Neural cell (in vitro differentiated cells): ENCODE results near the gene SERPINE2. TPM values are rescaled to one million over a fixed set of nuclear protein-coding genes. Genes with fewer than 3 reads are reported as not detected.

Experiments
- H2AFZ ChIP-seq: fragments of 200-600, 300-800 bp; sonication (generic), shearing (Covaris generic); 2 replicates; pipeline ENCODE4 v1.6.0; 2014; ENCODE audit warnings: low read depth, mild to moderate bottlenecking, antibody characterized with exemption, low read length, moderate library complexity
- H3F3A ChIP-seq: fragments of 200-600 bp; shearing (Covaris generic); 2 replicates; pipeline ENCODE4 v1.6.1; 2016; ENCODE audit warnings: mild to moderate bottlenecking, moderate library complexity, mixed read lengths, antibody characterized with exemption, low read length; ENCODE audit not compliant: insufficient read depth, poor library complexity, severe bottlenecking
- H3K27ac ChIP-seq: fragments of 200-600, 300-800 bp; sonication (generic), shearing (Covaris generic); 2 replicates; pipeline ENCODE4 v1.5.1; 2014; ENCODE audit warnings: mild to moderate bottlenecking, low read length, moderate library complexity
- H3K27me3 ChIP-seq: fragments of 300-800, 200-600 bp; sonication (generic), shearing (Covaris generic); 2 replicates; pipeline ENCODE4 v1.6.0; 2014; ENCODE audit warnings: mild to moderate bottlenecking, low read depth, low read length, moderate library complexity; ENCODE audit not compliant: insufficient read depth
- H3K36me3 ChIP-seq: fragments of 300-800, 200-600 bp; sonication (generic), shearing (Covaris generic); 2 replicates; pipeline ENCODE4 v1.5.1; 2014; ENCODE audit warnings: mild to moderate bottlenecking, antibody characterized with exemption, low read length, moderate library complexity; ENCODE audit not compliant: insufficient read depth
- H3K4me2 ChIP-seq: fragments of 300-800, 200-600 bp; sonication (generic), shearing (Covaris generic); 2 replicates; pipeline ENCODE4 v1.6.0; 2014; ENCODE audit warnings: mild to moderate bottlenecking, low read length
- H3K4me3 ChIP-seq: fragments of 300-800, 200-600 bp; sonication (generic), shearing (Covaris generic); 2 replicates; pipeline ENCODE4 v1.5.1; 2014; ENCODE audit warnings: mild to moderate bottlenecking, low read length, moderate library complexity
- H3K79me2 ChIP-seq: fragments of 200-600 bp; shearing (Covaris generic); replicated peaks from 2 replicates; pipeline ENCODE4 v1.6.0; 2014; ENCODE audit warnings: mild to moderate bottlenecking, low read length, moderate library complexity; ENCODE audit not compliant: insufficient read depth
- H3K9ac ChIP-seq: fragments of 300-800, 200-600 bp; sonication (generic), shearing (Covaris generic); 2 replicates; pipeline ENCODE4 v1.6.1; 2016; ENCODE audit warnings: mild to moderate bottlenecking, low read length, mixed read lengths
- H3K9me2 ChIP-seq: fragments of 200-600 bp; shearing (Covaris generic); 2 replicates; pipeline ENCODE4 v1.6.1; 2016; ENCODE audit warnings: mild to moderate bottlenecking, low read length, mixed read lengths; ENCODE audit not compliant: insufficient read depth
- H3K9me3 ChIP-seq: fragments of 200-600, 300-800 bp; sonication (generic), shearing (Covaris generic); 2 replicates; pipeline ENCODE4 v1.6.1; 2016; ENCODE audit warnings: mild to moderate bottlenecking, mixed run types, low read length, moderate library complexity, mixed read lengths
- H4K20me1 ChIP-seq: fragments of 200-600 bp; shearing (Covaris generic); 2 replicates; pipeline ENCODE4 v1.6.1; 2016; ENCODE audit warnings: mild to moderate bottlenecking, mixed run types; ENCODE audit not compliant: insufficient read depth
- EP300 ChIP-seq: fragments of 450-650 bp; conservative IDR thresholded peaks from 2 replicates; pipeline ENCODE4 v1.6.1; 2014; ENCODE audit warnings: antibody characterized with exemption, mild to moderate bottlenecking, moderate library complexity; ENCODE audit not compliant: poor library complexity, severe bottlenecking
- MXI1 ChIP-seq: fragments of 450-650 bp; conservative IDR thresholded peaks from 2 replicates; pipeline ENCODE4 v1.6.1; 2014; ENCODE audit warnings: antibody characterized with exemption, mild to moderate bottlenecking; ENCODE audit not compliant: poor library complexity, severe bottlenecking
- POLR2AphosphoS5 ChIP-seq: IDR thresholded peaks from 2 replicates; pipeline ENCODE4 v1.6.1; 2012
- RAD21 ChIP-seq: fragments of 450-650 bp; conservative IDR thresholded peaks from 2 replicates; pipeline ENCODE4 v1.6.1; 2014; ENCODE audit warnings: antibody characterized with exemption, mild to moderate bottlenecking, moderate library complexity
- SMC3 ChIP-seq: fragments of 450-650 bp; conservative IDR thresholded peaks from 2 replicates; pipeline ENCODE4 v1.6.1; 2014; ENCODE audit warnings: antibody characterized with exemption, mild to moderate bottlenecking, moderate library complexity; ENCODE audit not compliant: poor library complexity
- TAF1 ChIP-seq: IDR thresholded peaks from 2 replicates; pipeline ENCODE4 v1.6.1; 2012; ENCODE audit warnings: low read depth
- polyA plus RNA-seq: library from polyadenylated mRNA; depleted of rRNA; stranded (reverse); fragments of >200 nt; gene quantifications from 2 replicates; pipeline ENCODE4 v1.2.3, GENCODE V29; 2014
- TF ChIP-seq, protein P1 (sequence below): IDR thresholded peaks from 2 replicates; pipeline ENCODE4 v1.6.1; 2012; ENCODE audit warnings: borderline replicate concordance
- TF ChIP-seq, protein P2 (sequence below): fragments of 450-650 bp; IDR thresholded peaks from 2 replicates; pipeline ENCODE4 v1.5.1; 2014; ENCODE audit warnings: antibody characterized with exemption, mild to moderate bottlenecking, moderate library complexity; ENCODE audit not compliant: poor library complexity, severe bottlenecking

SERPINE2 gene
- polyA plus RNA-seq, 1 donor from 2014 or later = 38.5 TPM

DNA sequence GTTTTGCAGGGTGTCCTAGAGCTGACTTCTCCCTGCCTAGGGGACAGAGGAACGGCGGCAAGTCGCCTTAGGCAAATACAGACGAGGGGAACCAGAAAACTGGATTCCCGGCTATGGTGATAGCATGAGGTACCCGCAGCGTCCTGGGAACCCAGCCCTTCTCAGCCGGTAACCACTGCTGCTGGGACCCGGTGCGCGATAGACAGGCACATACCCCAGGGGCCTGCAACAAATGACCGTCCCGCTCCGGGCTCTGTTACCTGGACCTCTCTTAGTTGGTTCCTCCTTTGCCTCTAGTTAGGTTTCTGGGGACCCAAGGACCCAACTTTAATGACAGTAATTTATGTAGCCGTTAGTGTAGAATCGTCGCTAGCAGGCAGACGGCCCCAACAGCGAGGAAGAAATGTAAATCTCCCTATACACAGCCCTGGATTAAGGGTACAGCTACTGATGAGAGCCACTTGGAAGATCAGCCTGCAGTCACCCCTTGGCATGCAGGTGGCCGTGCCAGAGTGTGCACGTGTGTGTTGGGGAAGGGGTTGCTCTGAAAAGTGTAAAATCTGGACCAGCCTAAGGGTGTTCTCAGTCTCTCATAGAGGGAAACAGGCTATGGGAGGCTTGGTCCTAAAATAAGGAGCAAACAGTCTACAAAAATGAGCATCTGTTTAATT lies 819 bp upstream of the SERPINE2 start:
- Histone ChIP-seq H3K9ac (peak overlapping the region; percentile 78), H3K36me3 (no peaks in the 10 kb centered on the region), H3F3A (peaks cover 13% of the 10 kb centered on the region), H2AFZ (no peak overlapping the region), H4K20me1 (no peaks in the 10 kb centered on the region), H3K27ac (peak overlapping the region; percentile 42), H3K4me3 (peak overlapping the region; percentile 84), H3K9me3 (no peaks in the 10 kb centered on the region), H3K9me2 (no peaks in the 10 kb centered on the region), H3K4me2 (peak overlapping the region; percentile 49), H3K79me2 (peaks cover 3% of the 10 kb centered on the region), H3K27me3 (no peaks in the 10 kb centered on the region)
- TF ChIP-seq POLR2AphosphoS5 (no peak), TAF1 (no peak), SMC3 (peak; percentile 26), RAD21 (peak; percentile 15)
- TF ChIP-seq, protein P1, sequence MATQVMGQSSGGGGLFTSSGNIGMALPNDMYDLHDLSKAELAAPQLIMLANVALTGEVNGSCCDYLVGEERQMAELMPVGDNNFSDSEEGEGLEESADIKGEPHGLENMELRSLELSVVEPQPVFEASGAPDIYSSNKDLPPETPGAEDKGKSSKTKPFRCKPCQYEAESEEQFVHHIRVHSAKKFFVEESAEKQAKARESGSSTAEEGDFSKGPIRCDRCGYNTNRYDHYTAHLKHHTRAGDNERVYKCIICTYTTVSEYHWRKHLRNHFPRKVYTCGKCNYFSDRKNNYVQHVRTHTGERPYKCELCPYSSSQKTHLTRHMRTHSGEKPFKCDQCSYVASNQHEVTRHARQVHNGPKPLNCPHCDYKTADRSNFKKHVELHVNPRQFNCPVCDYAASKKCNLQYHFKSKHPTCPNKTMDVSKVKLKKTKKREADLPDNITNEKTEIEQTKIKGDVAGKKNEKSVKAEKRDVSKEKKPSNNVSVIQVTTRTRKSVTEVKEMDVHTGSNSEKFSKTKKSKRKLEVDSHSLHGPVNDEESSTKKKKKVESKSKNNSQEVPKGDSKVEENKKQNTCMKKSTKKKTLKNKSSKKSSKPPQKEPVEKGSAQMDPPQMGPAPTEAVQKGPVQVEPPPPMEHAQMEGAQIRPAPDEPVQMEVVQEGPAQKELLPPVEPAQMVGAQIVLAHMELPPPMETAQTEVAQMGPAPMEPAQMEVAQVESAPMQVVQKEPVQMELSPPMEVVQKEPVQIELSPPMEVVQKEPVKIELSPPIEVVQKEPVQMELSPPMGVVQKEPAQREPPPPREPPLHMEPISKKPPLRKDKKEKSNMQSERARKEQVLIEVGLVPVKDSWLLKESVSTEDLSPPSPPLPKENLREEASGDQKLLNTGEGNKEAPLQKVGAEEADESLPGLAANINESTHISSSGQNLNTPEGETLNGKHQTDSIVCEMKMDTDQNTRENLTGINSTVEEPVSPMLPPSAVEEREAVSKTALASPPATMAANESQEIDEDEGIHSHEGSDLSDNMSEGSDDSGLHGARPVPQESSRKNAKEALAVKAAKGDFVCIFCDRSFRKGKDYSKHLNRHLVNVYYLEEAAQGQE = peak; percentile 3
- TF ChIP-seq, protein P2, sequence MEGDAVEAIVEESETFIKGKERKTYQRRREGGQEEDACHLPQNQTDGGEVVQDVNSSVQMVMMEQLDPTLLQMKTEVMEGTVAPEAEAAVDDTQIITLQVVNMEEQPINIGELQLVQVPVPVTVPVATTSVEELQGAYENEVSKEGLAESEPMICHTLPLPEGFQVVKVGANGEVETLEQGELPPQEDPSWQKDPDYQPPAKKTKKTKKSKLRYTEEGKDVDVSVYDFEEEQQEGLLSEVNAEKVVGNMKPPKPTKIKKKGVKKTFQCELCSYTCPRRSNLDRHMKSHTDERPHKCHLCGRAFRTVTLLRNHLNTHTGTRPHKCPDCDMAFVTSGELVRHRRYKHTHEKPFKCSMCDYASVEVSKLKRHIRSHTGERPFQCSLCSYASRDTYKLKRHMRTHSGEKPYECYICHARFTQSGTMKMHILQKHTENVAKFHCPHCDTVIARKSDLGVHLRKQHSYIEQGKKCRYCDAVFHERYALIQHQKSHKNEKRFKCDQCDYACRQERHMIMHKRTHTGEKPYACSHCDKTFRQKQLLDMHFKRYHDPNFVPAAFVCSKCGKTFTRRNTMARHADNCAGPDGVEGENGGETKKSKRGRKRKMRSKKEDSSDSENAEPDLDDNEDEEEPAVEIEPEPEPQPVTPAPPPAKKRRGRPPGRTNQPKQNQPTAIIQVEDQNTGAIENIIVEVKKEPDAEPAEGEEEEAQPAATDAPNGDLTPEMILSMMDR = peak; percentile 21

DNA sequence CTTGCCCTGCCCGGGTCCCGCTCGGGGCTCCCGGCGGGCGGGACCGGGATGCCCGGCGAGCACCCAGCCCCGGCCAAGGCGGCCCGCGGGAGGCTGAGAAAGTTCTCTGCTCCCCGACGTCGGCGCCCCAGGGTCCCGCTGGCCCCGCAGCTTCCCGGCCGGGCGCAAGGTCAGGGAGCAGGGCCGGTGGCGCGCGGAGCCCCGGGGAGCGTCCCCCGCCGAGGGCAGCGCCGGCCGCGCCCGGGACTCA lies 331 bp downstream of the SERPINE2 start:
- Histone ChIP-seq H3K27me3 (no peaks in the 10 kb centered on the region), H3K4me3 (peak overlapping the region; percentile 84), H3K36me3 (no peaks in the 10 kb centered on the region), H3K4me2 (no peak overlapping the region), H4K20me1 (no peaks in the 10 kb centered on the region), H3K9me2 (no peaks in the 10 kb centered on the region), H3K27ac (no peak overlapping the region), H3K9ac (peak overlapping the region; percentile 78), H3K9me3 (no peaks in the 10 kb centered on the region), H3F3A (peaks cover 13% of the 10 kb centered on the region), H3K79me2 (peaks cover 3% of the 10 kb centered on the region), H2AFZ (no peak overlapping the region)
- TF ChIP-seq EP300 (no peak), SMC3 (no peak), TAF1 (no peak), MXI1 (no peak)
